ENCODE data around the gene HNRNPUL2.
"Not testable (repeated sequence)": the region's sequence is repeated elsewhere in the genome, so short reads cannot be mapped to it uniquely, and the experiment has no call there.

GRCh38 chr11:62693624-62694023 is 33.6 kb downstream of the HNRNPUL2 start:
- not testable (repeated sequence) for TF ChIP-seq MAFK (IDR thresholded peaks at IDR 0.05; ENCODE audit: low read depth, low read length); CTCF (IDR thresholded peaks at IDR 0.05; ENCODE audit: control extremely low read depth in 1 of 3, insufficient read depth in 1 of 3, low read depth in 1 of 3, low read length in 3 of 3); EZH2 (IDR thresholded peaks at IDR 0.05; ENCODE audit: low read depth, low read length, severe bottlenecking); CBX8 (IDR thresholded peaks at IDR 0.05; ENCODE audit: borderline replicate concordance, low read depth, low read length); ATF3 (IDR thresholded peaks at IDR 0.05; ENCODE audit: insufficient read depth, low read depth, low read length); RBBP5 (IDR thresholded peaks at IDR 0.05; ENCODE audit: borderline replicate concordance, low read depth, low read length); EP300 (IDR thresholded peaks at IDR 0.05; ENCODE audit: borderline replicate concordance in 1 of 2, low read depth in 2 of 2, low read length in 2 of 2); ASH2L (IDR thresholded peaks at IDR 0.05; ENCODE audit: low read length); TAF7 (optimal IDR thresholded peaks at IDR 0.05; ENCODE audit: borderline replicate concordance, low read depth, low read length); POLR2AphosphoS5 (IDR thresholded peaks at IDR 0.05; ENCODE audit: low read depth, low read length); GABPA (IDR thresholded peaks at IDR 0.05; ENCODE audit: borderline replicate concordance, insufficient read depth, low read length)
